ENCODE results near the gene SMIM13.
"Not testable (repeated sequence)": the region's sequence is repeated elsewhere in the genome, so short reads cannot be mapped to it uniquely, and the experiment has no call there.

Gene SMIM13

GRCh38 chr6:11085758-11086435 is 7.7 kb upstream of the SMIM13 start:
- no peak for DNase-seq (ENCODE audit: low spot score)

GRCh38 chr6:11087141-11087812 is 6.4 kb upstream of the SMIM13 start:
- DNase-seq (ENCODE audit: low spot score), result not testable (repeated sequence)

GRCh38 chr6:11089695-11090094 is 3.9 kb upstream of the SMIM13 start:
- no peak for DNase-seq (ENCODE audit: low spot score)

GRCh38 chr6:11091141-11091540 is 2.5 kb upstream of the SMIM13 start:
- not testable (repeated sequence) for DNase-seq (ENCODE audit: low spot score)

- DNase-seq (ENCODE audit: low spot score), result no peak
These were observed 812 bp upstream of the SMIM13 start for GRCh38 chr6:11092668-11093375.

- DNase-seq (ENCODE audit: low spot score), result no peak
These were observed 333 bp upstream of the SMIM13 start for GRCh38 chr6:11093376-11093625.

- DNase-seq (ENCODE audit: low spot score), result peak; percentile 65
These were observed 797 bp downstream of the SMIM13 start for GRCh38 chr6:11094411-11094851.

- DNase-seq (ENCODE audit: low spot score), result no peak
These were observed 1.3 kb downstream of the SMIM13 start for GRCh38 chr6:11094941-11095340.

- peak; percentile 68 for DNase-seq (ENCODE audit: low spot score)
These were observed 2.5 kb downstream of the SMIM13 start for GRCh38 chr6:11096109-11096508.

GRCh38 chr6:11097476-11097875 is 3.8 kb downstream of the SMIM13 start:
- DNase-seq (ENCODE audit: low spot score), result no peak

- no peak for DNase-seq (ENCODE audit: low spot score)
These were observed 4.4 kb downstream of the SMIM13 start for GRCh38 chr6:11098004-11098403.

- DNase-seq (ENCODE audit: low spot score), result no peak
These were observed 7.8 kb downstream of the SMIM13 start for GRCh38 chr6:11101417-11101816.

- no peak for DNase-seq (ENCODE audit: low spot score)
These were observed 9.4 kb downstream of the SMIM13 start for GRCh38 chr6:11103065-11103464.

- DNase-seq (ENCODE audit: low spot score), result no peak
These were observed 15.1 kb downstream of the SMIM13 start for GRCh38 chr6:11108726-11109125.

- DNase-seq (ENCODE audit: low spot score), result no peak
These were observed 17.5 kb downstream of the SMIM13 start, which contains the start of gene ERVFRD-1 for GRCh38 chr6:11110921-11111768. TSS of gene ERVFRD-1 (minus strand) at chr6:11111725. CDS start at chr6:11105310, 6,415 bp downstream.

- DNase-seq (ENCODE audit: low spot score), result no peak
These were observed 18.3 kb downstream of the SMIM13 start for GRCh38 chr6:11111769-11112437.

GRCh38 chr6:11113038-11113437 is 19.4 kb downstream of the SMIM13 start:
- peak; percentile 50 for DNase-seq (ENCODE audit: low spot score)

- not testable (repeated sequence) for DNase-seq (ENCODE audit: low spot score)
These were observed 22.3 kb downstream of the SMIM13 start for GRCh38 chr6:11115808-11116536.

- no peak for DNase-seq (ENCODE audit: low spot score)
These were observed 26.8 kb downstream of the SMIM13 start for GRCh38 chr6:11120271-11121005.

GRCh38 chr6:11121851-11122250 is 28.2 kb downstream of the SMIM13 start:
- no peak for DNase-seq (ENCODE audit: low spot score)
